ENCODE measurements around the gene ID2.

Gene ID2

GRCh38 chr2:8681786-8682692 is at the start of gene ID2:
TSS of gene ID2 (plus strand) at chr2:8682056. CDS start at chr2:8682166, 110 bp downstream.
- DNase-seq (ENCODE audit: low read depth): peak; percentile 99
- TF ChIP-seq CTCF (conservative IDR thresholded peaks at IDR 0.05; ENCODE audit: low read length): no peak
- H3K4me3 ChIP-seq (ENCODE audit: low read length): peak within 1 kb of the TSS; percentile 95

GRCh38 chr2:8632755-8633154 is 49.1 kb upstream of the ID2 start:
- no peak for TF ChIP-seq CTCF (conservative IDR thresholded peaks at IDR 0.05; ENCODE audit: low read length)
- H3K4me3 ChIP-seq (ENCODE audit: low read length): no peak overlapping the region
- DNase-seq (ENCODE audit: low read depth): no peak

GRCh38 chr2:8633186-8633734 is 48.6 kb upstream of the ID2 start:
- no peak overlapping the region for H3K4me3 ChIP-seq (ENCODE audit: low read length)
- no peak for DNase-seq (ENCODE audit: low read depth)
- TF ChIP-seq CTCF (conservative IDR thresholded peaks at IDR 0.05; ENCODE audit: low read length): no peak

- peak; percentile 85 for DNase-seq (ENCODE audit: low read depth)
- no peak overlapping the region for H3K4me3 ChIP-seq (ENCODE audit: low read length)
- TF ChIP-seq CTCF (conservative IDR thresholded peaks at IDR 0.05; ENCODE audit: low read length): no peak
Observed at GRCh38 chr2:8633735-8634313, 48.0 kb upstream of the ID2 start.

- no peak for TF ChIP-seq CTCF (conservative IDR thresholded peaks at IDR 0.05; ENCODE audit: low read length)
- no peak for DNase-seq (ENCODE audit: low read depth)
- no peak overlapping the region for H3K4me3 ChIP-seq (ENCODE audit: low read length)
Observed at GRCh38 chr2:8634466-8635172, 47.2 kb upstream of the ID2 start.

- H3K4me3 ChIP-seq (ENCODE audit: low read length): no peak overlapping the region
- no peak for TF ChIP-seq CTCF (conservative IDR thresholded peaks at IDR 0.05; ENCODE audit: low read length)
- DNase-seq (ENCODE audit: low read depth): no peak
Observed at GRCh38 chr2:8636041-8636491, 45.8 kb upstream of the ID2 start.

All from AG10803 (cell line).